ENCODE data around the gene EMP1.

EMP1 gene

DNA sequence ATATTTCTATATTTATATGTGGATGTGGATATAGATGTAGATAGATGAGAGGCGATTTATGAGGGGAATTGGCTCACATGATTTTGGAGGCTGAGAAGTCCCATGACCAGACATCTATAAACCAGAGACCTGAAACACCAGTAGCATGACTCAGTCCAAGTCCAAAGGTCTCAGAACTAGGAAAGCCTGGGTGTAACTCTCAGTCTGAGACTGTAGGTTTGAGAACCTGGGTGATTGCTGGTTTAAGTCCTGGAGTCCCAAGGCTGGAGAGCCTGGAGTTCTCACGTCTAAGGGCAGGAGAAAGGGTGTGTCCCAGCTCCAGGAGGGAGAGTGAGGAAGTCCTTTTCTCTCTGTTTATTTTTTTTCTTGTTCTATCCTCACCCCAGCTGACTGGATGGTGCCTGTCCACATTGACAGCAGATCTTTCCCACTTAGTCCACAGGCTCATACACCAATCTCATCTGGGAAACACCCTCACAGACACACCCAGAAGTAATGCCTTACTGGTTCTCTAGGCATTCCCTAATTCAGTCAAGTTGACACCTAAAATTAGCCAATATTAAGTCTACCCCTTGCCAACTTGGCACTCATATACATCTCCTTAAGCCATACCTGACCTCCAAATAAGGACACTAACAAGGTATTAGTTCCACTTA lies 45.4 kb downstream of the EMP1 start:
- no peak for DNase-seq (ENCODE audit: extremely low read depth, low read depth)
- TF ChIP-seq CTCF (IDR thresholded peaks at IDR 0.05; ENCODE audit: low read depth, low read length): no peak

DNA sequence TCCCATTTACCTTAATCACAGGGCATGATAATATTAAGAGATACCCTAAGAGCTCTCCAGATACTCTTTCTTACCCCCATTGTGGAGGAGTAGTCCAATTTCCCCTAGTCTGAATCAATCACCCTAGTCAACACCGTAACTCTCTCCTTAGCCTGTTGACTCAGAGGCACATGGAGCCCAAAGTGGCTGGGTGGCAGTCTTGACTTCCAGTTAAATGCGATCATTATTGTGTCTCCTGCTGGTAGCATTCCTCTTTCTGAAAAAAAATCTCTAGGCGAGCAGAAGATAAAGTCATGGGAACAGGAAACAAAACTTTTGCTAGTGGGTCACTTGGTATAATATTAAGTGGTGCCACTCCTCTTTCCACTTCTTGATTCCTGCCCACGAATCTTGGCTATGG lies 46.4 kb downstream of the EMP1 start:
- no peak for DNase-seq (ENCODE audit: extremely low read depth, low read depth)

DNA sequence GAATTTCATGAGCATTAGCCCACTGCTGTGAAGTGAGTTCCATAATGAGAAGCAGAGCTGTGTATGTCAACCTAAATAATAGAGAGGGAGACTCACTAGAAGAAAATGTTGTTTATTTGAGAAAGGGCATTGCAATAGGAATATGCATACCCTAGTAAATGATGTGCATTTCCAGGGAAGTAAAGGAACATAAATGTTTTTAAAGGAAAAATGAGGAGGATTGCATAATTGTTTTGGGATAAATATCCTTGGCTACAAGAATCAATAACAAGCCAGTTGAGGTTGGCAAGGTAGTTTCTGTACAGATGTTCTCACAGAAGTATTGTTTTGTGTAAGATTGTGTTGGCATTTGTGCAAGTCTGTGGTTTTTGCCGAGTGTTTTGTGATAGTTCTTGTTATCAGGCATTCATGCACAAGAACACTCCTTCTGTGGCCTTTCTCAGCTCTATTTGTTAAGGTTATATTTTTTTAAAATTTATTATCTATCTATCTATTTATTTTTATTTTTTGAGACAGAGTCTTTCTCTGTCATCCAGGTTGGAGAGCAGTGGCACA lies 47.1 kb downstream of the EMP1 start:
- DNase-seq (ENCODE audit: extremely low read depth, low read depth): no peak
- TF ChIP-seq CTCF (IDR thresholded peaks at IDR 0.05; ENCODE audit: low read depth, low read length): no peak

More for the DNA sequence above, 46.4 kb downstream of the EMP1 start:
- no peak for TF ChIP-seq CTCF (IDR thresholded peaks at IDR 0.05; ENCODE audit: low read depth, low read length)

- DNase-seq (ENCODE audit: extremely low read depth, low read depth): no peak
- TF ChIP-seq CTCF (IDR thresholded peaks at IDR 0.05; ENCODE audit: low read depth, low read length): no peak
Measured at GRCh38 chr12:13247596-13247995, 51.1 kb downstream of the EMP1 start.

DNA sequence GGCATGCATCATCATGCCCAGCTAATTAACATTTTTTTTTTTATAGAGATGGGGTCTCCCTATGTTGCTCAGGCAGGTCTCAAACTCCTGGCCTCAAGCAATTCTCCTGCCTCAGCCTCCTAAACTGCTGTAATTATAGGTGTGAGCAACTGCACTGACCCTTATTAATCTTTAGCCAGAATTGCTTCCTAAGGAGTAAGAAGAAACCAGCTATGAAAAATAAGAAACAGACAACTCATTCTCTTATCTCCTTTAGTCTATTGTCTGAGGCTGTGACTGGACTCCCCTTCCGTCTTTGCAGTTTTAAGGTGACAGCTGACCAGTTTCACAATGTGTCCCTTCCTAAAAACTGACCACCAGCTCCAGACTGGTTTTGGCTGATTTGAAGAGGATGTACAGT lies 52.4 kb downstream of the EMP1 start:
- no peak for TF ChIP-seq CTCF (IDR thresholded peaks at IDR 0.05; ENCODE audit: low read depth, low read length)
- DNase-seq (ENCODE audit: extremely low read depth, low read depth): no peak

DNA sequence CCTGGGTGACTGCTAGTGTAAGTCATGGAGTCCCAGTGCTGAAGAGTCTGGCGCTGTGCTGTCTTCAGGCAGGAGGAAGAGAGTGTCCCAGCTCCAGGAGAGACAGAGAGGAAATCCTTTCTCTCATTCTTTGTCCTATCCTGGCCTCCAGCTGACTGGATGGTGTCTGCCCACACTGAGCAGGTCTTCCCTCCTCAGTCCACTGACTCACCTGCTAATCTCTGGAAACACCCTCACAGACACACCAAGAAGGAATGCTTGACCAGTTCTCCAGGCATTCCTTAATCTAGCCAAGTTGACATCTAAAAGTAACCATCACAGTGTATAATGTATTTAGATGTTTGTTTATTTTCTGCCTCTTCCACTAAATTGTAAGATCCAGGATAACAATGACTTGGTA lies 53.9 kb downstream of the EMP1 start:
- DNase-seq (ENCODE audit: extremely low read depth, low read depth): no peak
- TF ChIP-seq CTCF (IDR thresholded peaks at IDR 0.05; ENCODE audit: low read depth, low read length): no peak

GRCh38 chr12:13251521-13251920 lies 55.0 kb downstream of the EMP1 start:
- DNase-seq (ENCODE audit: extremely low read depth, low read depth): no peak
- TF ChIP-seq CTCF (IDR thresholded peaks at IDR 0.05; ENCODE audit: low read depth, low read length): no peak

Measured in AG09319 (cell line).